Spinal cord (tissue), 10 donors: Measurements from ENCODE around the gene HBEGF. TPM values are rescaled to one million over a fixed set of nuclear protein-coding genes. Genes with fewer than 3 reads are reported as not detected.

Experiments
- DNase-seq, 6 donors: peaks; one replicate each; pipeline versions ENCODE4 v3.0.0 to v3.0.0-alpha.2; 2013 to 2015; ENCODE audit warnings: low spot score in 6 of 6, low read depth in 4 of 6
- H3K27ac ChIP-seq: one replicate; pipeline ENCODE4 v1.5.1; 2013; ENCODE audit warnings: low read depth, low read length, control low read depth
- H3K27me3 ChIP-seq: one replicate; pipeline ENCODE4 v1.6.1; 2013; ENCODE audit warnings: low read length; ENCODE audit not compliant: control insufficient read depth, insufficient read depth
- H3K36me3 ChIP-seq: one replicate; pipeline ENCODE4 v1.6.1; 2013; ENCODE audit warnings: low read length; ENCODE audit not compliant: control insufficient read depth, insufficient read depth
- H3K4me1 ChIP-seq: one replicate; pipeline ENCODE4 v1.6.1; 2013; ENCODE audit warnings: low read length; ENCODE audit not compliant: control insufficient read depth, insufficient read depth
- H3K4me3 ChIP-seq: one replicate; pipeline ENCODE4 v1.5.1; 2013; ENCODE audit warnings: low read depth, low read length, control low read depth
- H3K9me3 ChIP-seq: one replicate; pipeline ENCODE4 v1.6.1; 2013; ENCODE audit warnings: low read length; ENCODE audit not compliant: control insufficient read depth, insufficient read depth
- WGBS: methylation state at CpG from one replicate; pipeline ENCODE4 v1.1.5; 2013; ENCODE audit warnings: missing lambda C conversion rate; ENCODE audit not compliant: insufficient coverage; 5-methylcytosine and 5-hydroxymethylcytosine counted together
- long read RNA-seq, 4 donors: transcript quantifications; one replicate each; lab custom pipeline, GENCODE V29; 2026
- polyA plus RNA-seq, 2 donors: library from polyadenylated mRNA; unstranded; fragments of 120-200 nt; gene quantifications; one replicate each; pipeline ENCODE4 v1.2.1, GENCODE V29; 2013; ENCODE audit not compliant: insufficient read length in 2 of 2
- total RNA-seq, 2 donors: library from RNA; depleted of rRNA in 1 of 2; stranded (reverse); fragments of 120-200 nt in 1 of 2; fragments of >200 nt in 1 of 2; gene quantifications; one replicate each; pipeline versions ENCODE4 v1.2.3 to v1.2.4, GENCODE V29; 2013 to 2014
- donor health status: healthy.

Gene HBEGF, protein sequence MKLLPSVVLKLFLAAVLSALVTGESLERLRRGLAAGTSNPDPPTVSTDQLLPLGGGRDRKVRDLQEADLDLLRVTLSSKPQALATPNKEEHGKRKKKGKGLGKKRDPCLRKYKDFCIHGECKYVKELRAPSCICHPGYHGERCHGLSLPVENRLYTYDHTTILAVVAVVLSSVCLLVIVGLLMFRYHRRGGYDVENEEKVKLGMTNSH
- total RNA-seq (10 to 100 TPM; 12.3 to 30.0 TPM), polyA plus RNA-seq (10 to 100 TPM; 21.2 to 21.9 TPM)
- long read RNA-seq, donor 1, partial matches to known transcripts = 0 of 3 reads
- long read RNA-seq, donor 1, other reads (novel, unspliced or antisense) = 0 of 3 reads
- long read RNA-seq, donor 2, partial matches to known transcripts = 0 of 2 reads
- long read RNA-seq, donor 2, other reads (novel, unspliced or antisense) = 0 of 2 reads
- long read RNA-seq, donor 3, partial matches to known transcripts = 0 of 3 reads
- long read RNA-seq, donor 3, other reads (novel, unspliced or antisense) = 0 of 3 reads
- long read RNA-seq, donor 4, partial matches to known transcripts = 0 of 2 reads
- long read RNA-seq, donor 4, other reads (novel, unspliced or antisense) = 0 of 2 reads

- WGBS = under 1% methylated on average over 62 of the region's 72 CpGs
- DNase-seq = peak in 4 of 6 donors; percentile 52 to 91 (median 76)
Measured at GRCh38 chr5:140346348-140347221, at the start of gene HBEGF. Gene HBEGF (minus strand): TSS chr5:140346603. CDS start chr5:140346328, 275 bp downstream.

DNA sequence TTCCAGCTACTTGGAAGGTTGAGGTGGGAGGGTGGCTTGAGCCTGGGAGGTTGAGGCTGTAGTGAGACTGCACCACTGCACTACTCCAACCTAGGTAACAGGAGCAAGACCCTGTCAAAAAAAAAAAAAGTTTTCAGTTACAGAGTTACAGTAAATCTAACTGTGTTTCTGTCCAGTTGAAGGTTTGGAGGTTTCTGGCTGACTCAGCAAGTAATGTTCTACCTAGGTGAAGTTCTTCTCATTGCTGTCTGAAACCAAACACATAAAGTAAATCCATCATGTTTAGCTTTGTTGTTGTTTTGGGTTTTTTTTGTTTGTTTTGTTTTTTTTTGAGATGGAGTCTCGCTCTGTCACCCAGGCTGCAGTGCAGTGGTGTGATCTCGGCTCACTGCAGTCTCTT is 47.3 kb upstream of the HBEGF start:
- H3K27me3 ChIP-seq = no peaks in the 10 kb centered on the region
- WGBS = no CpG with 5 or more reads among the region's 2 CpGs
- H3K9me3 ChIP-seq = no peaks in the 10 kb centered on the region
- H3K4me1 ChIP-seq = no peaks in the 10 kb centered on the region
- no peak overlapping the region for H3K27ac ChIP-seq
- no peaks in the 10 kb centered on the region for H3K36me3 ChIP-seq
- no peak for DNase-seq
- H3K4me3 ChIP-seq = no peak overlapping the region

More at GRCh38 chr5:140346348-140347221, at the start of gene HBEGF:
- Histone ChIP-seq H3K27ac (peak within 1 kb of the TSS; percentile 67), H3K9me3 (no peaks in the 10 kb centered on the region), H3K36me3 (peaks cover 11% of the 10 kb centered on the region), H3K27me3 (peaks cover 5% of the 10 kb centered on the region), H3K4me3 (peak within 1 kb of the TSS; percentile 69), H3K4me1 (peaks cover 27% of the 10 kb centered on the region)

- H3K4me3 ChIP-seq = no peak overlapping the region
- no peak for DNase-seq
- H3K4me1 ChIP-seq = no peaks in the 10 kb centered on the region
- H3K9me3 ChIP-seq = no peaks in the 10 kb centered on the region
- no CpG with 5 or more reads among the region's 1 CpG for WGBS
- H3K36me3 ChIP-seq = no peaks in the 10 kb centered on the region
- no peaks in the 10 kb centered on the region for H3K27me3 ChIP-seq
- no peak overlapping the region for H3K27ac ChIP-seq
Measured at GRCh38 chr5:140391732-140392131, 45.3 kb upstream of the HBEGF start.

DNA sequence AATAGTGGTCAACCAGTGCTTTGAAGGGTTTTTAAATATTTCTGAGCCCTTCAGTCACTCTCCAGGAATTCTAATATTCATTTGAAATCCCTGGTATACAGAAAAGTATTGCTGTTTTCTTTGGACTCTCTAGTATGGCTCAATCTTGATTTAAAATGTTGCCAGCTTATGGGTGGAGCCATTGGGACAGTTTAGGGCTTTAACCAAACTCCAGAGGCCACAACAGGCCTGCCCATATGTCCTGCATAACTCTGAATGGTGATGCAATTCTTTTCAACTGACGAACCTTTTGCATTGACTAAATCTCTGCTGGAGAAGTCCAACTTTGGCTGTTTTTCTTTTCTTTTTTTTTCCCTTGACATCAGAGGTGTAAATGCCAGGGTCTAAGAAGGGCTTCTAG is 44.9 kb upstream of the HBEGF start:
- Histone ChIP-seq H3K4me3 (no peak overlapping the region), H3K4me1 (no peaks in the 10 kb centered on the region), H3K9me3 (no peaks in the 10 kb centered on the region), H3K27me3 (no peaks in the 10 kb centered on the region), H3K27ac (no peak overlapping the region), H3K36me3 (no peaks in the 10 kb centered on the region)
- DNase-seq = no peak
- 80% methylated on average over 1 of the region's 1 CpG for WGBS

DNA sequence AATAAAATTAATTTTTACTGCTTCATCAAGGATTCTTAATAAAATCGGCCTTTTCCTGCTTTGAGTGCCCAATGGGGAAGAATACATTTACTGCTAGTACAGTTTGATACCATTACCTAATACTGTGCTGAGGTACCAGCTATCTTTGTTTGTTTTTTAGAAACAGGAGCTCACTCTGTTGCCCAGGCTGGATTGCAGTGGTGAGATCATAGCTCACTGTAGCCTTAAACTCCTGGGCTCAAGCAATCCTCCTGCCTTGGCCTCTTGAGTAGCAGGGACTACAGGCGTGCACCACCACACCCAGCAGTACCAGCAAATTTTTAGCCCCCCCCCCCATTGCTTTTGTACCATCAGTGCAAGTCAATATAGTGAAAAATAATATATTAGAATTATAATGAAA is 41.6 kb upstream of the HBEGF start:
- no peaks in the 10 kb centered on the region for H3K9me3 ChIP-seq
- no peak overlapping the region for H3K27ac ChIP-seq
- H3K4me3 ChIP-seq = no peak overlapping the region
- no peaks in the 10 kb centered on the region for H3K36me3 ChIP-seq
- no peaks in the 10 kb centered on the region for H3K4me1 ChIP-seq
- H3K27me3 ChIP-seq = no peaks in the 10 kb centered on the region
- no CpG with 5 or more reads among the region's 2 CpGs for WGBS
- DNase-seq = no peak

DNA sequence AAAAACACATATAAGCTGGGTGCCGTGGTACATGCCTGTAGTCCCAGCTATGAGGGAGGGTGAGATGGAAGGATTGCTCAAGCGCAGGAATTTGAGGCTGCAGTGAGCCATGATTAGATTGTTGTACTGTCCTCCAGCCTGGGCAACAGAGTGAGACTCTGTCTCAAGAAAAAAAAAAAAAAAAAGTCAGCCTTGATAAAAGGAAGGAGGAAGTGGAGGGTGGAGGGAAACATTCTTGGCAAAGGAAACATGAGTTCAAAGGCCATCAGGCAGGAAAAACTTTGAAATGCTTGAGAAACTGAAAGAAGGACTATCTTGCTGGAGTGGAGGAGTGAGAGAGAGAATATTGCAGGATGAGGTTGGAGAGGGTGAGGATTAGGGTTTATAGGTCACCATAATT is 36.9 kb upstream of the HBEGF start:
- Histone ChIP-seq H3K4me3 (no peak overlapping the region), H3K27ac (no peak overlapping the region), H3K27me3 (no peaks in the 10 kb centered on the region), H3K36me3 (no peaks in the 10 kb centered on the region), H3K4me1 (no peaks in the 10 kb centered on the region), H3K9me3 (no peaks in the 10 kb centered on the region)
- no peak for DNase-seq
- 90% methylated on average over 2 of the region's 2 CpGs for WGBS

- H3K27me3 ChIP-seq = no peaks in the 10 kb centered on the region
- H3K36me3 ChIP-seq = no peaks in the 10 kb centered on the region
- H3K27ac ChIP-seq = no peak overlapping the region
- H3K4me1 ChIP-seq = no peaks in the 10 kb centered on the region
- no peak for DNase-seq
- no peak overlapping the region for H3K4me3 ChIP-seq
- no peaks in the 10 kb centered on the region for H3K9me3 ChIP-seq
Measured at GRCh38 chr5:140382866-140383265, 36.5 kb upstream of the HBEGF start.

DNA sequence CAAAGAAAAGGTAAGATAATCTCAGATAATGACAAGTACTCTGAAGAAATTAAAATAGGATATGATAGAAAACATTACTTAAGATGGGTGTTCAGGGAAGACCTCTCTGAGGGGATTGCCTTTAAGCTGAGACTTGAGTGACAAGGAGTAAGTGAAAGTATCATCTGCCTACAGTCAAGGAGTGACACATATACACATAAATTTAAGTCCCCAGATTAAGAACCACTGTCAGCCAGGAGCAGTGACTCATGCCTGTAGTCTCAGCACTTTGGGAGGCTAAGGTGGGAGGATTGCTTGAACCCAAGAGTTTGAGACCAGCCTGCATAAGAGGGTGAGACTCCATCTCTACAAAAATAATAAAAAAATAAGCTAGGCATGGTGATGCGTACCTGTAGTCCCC is 35.6 kb upstream of the HBEGF start:
- no peaks in the 10 kb centered on the region for H3K36me3 ChIP-seq
- no peak overlapping the region for H3K27ac ChIP-seq
- DNase-seq = no peak
- no peaks in the 10 kb centered on the region for H3K9me3 ChIP-seq
- H3K27me3 ChIP-seq = no peaks in the 10 kb centered on the region
- no peaks in the 10 kb centered on the region for H3K4me1 ChIP-seq
- no CpG with 5 or more reads among the region's 1 CpG for WGBS
- H3K4me3 ChIP-seq = no peak overlapping the region

GRCh38 chr5:140381351-140381750 is 34.9 kb upstream of the HBEGF start:
- Histone ChIP-seq H3K27me3 (no peaks in the 10 kb centered on the region), H3K27ac (no peak overlapping the region), H3K4me3 (no peak overlapping the region), H3K36me3 (no peaks in the 10 kb centered on the region), H3K9me3 (no peaks in the 10 kb centered on the region), H3K4me1 (no peaks in the 10 kb centered on the region)
- no CpG with 5 or more reads among the region's 4 CpGs for WGBS
- DNase-seq = no peak
